ENCODE results near the gene WDR36. TPM values are rescaled to one million over a fixed set of nuclear protein-coding genes. Genes with fewer than 3 reads are reported as not detected.
A peak's percentile ranks its signal among the peaks of the same experiment; 100 is the strongest.

Gene WDR36
- total RNA-seq, 2 donors from 2014 or later: 11.9 to 16.1 TPM

DNA sequence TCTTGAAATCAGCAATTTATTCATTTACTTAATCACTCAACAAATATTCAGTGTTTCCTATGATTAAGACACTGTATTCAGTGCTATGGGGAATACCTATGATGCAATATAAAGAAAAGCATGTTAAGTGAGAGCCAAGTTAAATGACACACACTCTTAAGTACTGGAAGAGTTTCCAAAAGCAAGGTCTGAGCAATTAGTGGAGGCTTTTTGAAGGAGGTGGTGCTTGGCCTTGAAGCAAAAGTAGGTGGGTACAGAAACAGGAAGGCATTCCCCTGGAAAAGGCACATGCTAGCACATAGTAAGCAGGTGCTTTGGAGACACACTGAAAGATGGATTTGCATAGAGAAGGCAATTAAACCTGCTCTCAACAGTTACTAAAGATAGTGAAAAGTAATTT lies 16.6 kb upstream of the WDR36 start:
- peaks cover 12% of the 10 kb centered on the region for H3K4me1 ChIP-seq
- intact Hi-C loops (cut with DNase I): no loop called here
- H3K27me3 ChIP-seq: no peaks in the 10 kb centered on the region
- no peak for TF ChIP-seq POLR2A (IDR thresholded peaks at IDR 0.05)
- TF ChIP-seq, protein P1, sequence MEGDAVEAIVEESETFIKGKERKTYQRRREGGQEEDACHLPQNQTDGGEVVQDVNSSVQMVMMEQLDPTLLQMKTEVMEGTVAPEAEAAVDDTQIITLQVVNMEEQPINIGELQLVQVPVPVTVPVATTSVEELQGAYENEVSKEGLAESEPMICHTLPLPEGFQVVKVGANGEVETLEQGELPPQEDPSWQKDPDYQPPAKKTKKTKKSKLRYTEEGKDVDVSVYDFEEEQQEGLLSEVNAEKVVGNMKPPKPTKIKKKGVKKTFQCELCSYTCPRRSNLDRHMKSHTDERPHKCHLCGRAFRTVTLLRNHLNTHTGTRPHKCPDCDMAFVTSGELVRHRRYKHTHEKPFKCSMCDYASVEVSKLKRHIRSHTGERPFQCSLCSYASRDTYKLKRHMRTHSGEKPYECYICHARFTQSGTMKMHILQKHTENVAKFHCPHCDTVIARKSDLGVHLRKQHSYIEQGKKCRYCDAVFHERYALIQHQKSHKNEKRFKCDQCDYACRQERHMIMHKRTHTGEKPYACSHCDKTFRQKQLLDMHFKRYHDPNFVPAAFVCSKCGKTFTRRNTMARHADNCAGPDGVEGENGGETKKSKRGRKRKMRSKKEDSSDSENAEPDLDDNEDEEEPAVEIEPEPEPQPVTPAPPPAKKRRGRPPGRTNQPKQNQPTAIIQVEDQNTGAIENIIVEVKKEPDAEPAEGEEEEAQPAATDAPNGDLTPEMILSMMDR (IDR thresholded peaks at IDR 0.05): no peak
- ATAC-seq (peak; percentile 41), DNase-seq (no peak)
- no peak overlapping the region for H3K4me3 ChIP-seq
- no peaks in the 10 kb centered on the region for H3K9me3 ChIP-seq
- H3K27ac ChIP-seq: no peak overlapping the region
- no peaks in the 10 kb centered on the region for H3K36me3 ChIP-seq (replicated peaks in 1 of 2; ENCODE audit: insufficient read depth in 1 of 2, low read depth in 2 of 2)

DNA sequence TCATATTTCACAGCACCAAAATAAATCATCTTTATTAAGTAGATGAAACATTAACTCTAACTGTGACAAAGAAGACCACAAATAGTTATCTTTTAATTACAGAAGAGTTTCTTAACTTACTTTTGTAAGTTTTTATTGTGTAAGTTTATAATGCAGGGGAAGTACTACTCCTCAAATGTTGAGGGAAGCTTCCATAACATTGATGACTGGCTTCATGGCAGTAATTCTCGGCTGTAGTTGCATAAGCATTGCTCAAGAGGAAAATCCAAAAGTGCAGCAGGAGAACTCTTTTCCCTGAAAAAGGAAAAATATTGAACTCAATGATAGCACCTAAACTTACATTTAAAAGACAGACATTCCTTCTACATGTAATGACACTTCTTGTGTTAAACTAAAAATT lies 16.1 kb upstream of the WDR36 start:
- no peak for DNase-seq
- ATAC-seq: no peak
- intact Hi-C loops (cut with DNase I): no loop called here

DNA sequence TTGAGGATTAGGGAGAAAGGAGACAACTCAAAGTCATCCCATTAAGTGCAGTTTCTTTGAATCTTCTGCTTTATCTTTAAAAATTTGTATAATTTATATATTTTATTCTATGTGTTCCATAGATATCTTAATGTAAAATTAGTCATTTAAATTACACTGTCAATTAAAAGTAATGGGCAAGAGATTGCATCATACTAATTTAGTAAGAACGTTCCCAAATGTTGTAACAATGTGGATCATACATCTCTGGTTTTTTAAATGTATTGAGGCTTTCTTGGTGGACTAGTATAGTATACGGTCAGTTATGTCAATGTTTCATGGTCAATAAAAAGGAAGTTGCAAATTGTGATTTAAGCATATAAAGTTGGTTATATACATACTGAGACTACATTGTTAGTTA lies 14.5 kb upstream of the WDR36 start:
- no peak for DNase-seq
- 48 to 69% methylated on average over 2 of the region's 2 CpGs for WGBS, 2 donors
- intact Hi-C loops (cut with DNase I): no loop called here
- no peak for ATAC-seq
- Histone ChIP-seq H3K4me3 (no peak overlapping the region), H3K27me3 (no peaks in the 10 kb centered on the region), H3K36me3 (replicated peaks in 1 of 2; ENCODE audit: insufficient read depth in 1 of 2, low read depth in 2 of 2) (no peaks in the 10 kb centered on the region), H3K4me1 (peaks cover 4% of the 10 kb centered on the region), H3K27ac (no peak overlapping the region), H3K9me3 (no peaks in the 10 kb centered on the region)
- TF ChIP-seq POLR2A (IDR thresholded peaks at IDR 0.05): no peak
- TF ChIP-seq, protein P1 (IDR thresholded peaks at IDR 0.05): no peak

More for the DNA sequence above, 16.1 kb upstream of the WDR36 start:
- no peak overlapping the region for H3K27ac ChIP-seq
- no peak overlapping the region for H3K4me3 ChIP-seq
- peaks cover 6% of the 10 kb centered on the region for H3K4me1 ChIP-seq
- no peaks in the 10 kb centered on the region for H3K27me3 ChIP-seq
- TF ChIP-seq POLR2A (IDR thresholded peaks at IDR 0.05): no peak
- TF ChIP-seq, protein P1 (IDR thresholded peaks at IDR 0.05): no peak
- WGBS, 2 donors: 44 to 75% methylated on average over 1 of the region's 1 CpG
- no peaks in the 10 kb centered on the region for H3K9me3 ChIP-seq
- no peaks in the 10 kb centered on the region for H3K36me3 ChIP-seq (replicated peaks in 1 of 2; ENCODE audit: insufficient read depth in 1 of 2, low read depth in 2 of 2)

DNA sequence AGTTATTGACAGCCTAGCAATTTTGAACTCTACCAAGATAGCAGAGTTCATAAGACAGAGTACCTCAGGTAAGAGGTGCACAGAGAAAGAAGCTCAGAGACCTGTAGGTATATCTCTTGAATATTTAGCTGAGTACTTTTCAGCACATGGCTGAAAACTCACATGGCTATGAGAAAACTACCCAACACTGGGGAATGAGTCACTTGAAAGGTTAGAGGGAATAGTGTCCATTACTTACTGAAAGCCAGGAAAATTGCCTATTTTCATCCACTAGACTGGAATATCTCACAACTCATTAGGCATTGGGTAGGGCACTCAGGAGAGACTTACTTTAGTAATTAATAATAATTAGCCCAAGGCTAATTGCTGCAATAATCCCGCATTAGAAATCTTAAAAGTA lies 12.3 kb upstream of the WDR36 start:
- WGBS, 2 donors: 59 to 83% methylated on average over 1 of the region's 1 CpG
- intact Hi-C loops (cut with DNase I): no loop called here
- Histone ChIP-seq H3K27me3 (no peaks in the 10 kb centered on the region), H3K4me1 (no peaks in the 10 kb centered on the region), H3K4me3 (no peak overlapping the region), H3K36me3 (replicated peaks in 1 of 2; ENCODE audit: insufficient read depth in 1 of 2, low read depth in 2 of 2) (no peaks in the 10 kb centered on the region), H3K9me3 (no peaks in the 10 kb centered on the region), H3K27ac (no peak overlapping the region)
- DNase-seq: no peak
- no peak for ATAC-seq
- no peak for TF ChIP-seq POLR2A (IDR thresholded peaks at IDR 0.05)
- TF ChIP-seq, protein P1 (IDR thresholded peaks at IDR 0.05): no peak

DNA sequence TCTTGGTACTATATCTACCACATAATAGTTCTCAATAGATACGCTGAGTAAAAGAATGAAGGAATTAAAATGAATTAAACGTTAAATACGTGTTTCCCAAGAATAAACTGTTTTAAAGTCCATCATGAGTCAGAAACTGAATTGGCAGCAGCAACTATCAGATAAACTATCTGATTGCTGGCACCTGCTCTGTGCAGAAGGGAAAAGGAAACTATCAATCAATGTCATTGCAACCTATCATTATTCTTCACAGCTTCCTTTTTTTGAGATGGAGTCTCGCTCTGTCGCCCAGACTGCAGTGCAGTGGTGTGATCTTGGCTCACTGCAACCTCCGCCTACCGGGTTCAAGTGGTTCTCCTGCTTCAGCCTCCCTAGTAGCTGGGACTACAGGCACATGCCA lies 8.8 kb upstream of the WDR36 start:
- Histone ChIP-seq H3K4me1 (no peaks in the 10 kb centered on the region), H3K27ac (no peak overlapping the region), H3K27me3 (no peaks in the 10 kb centered on the region), H3K4me3 (no peak overlapping the region), H3K9me3 (no peaks in the 10 kb centered on the region), H3K36me3 (replicated peaks in 1 of 2; ENCODE audit: insufficient read depth in 1 of 2, low read depth in 2 of 2) (no peaks in the 10 kb centered on the region)
- WGBS, 2 donors: 51 to 71% methylated on average over 7 of the region's 7 CpGs
- ATAC-seq (no peak), DNase-seq (no peak)
- intact Hi-C loops (cut with DNase I): no loop called here
- TF ChIP-seq, protein P1 (IDR thresholded peaks at IDR 0.05): no peak
- no peak for TF ChIP-seq POLR2A (IDR thresholded peaks at IDR 0.05)

Data from body of pancreas (tissue), 4 donors.